ENCODE data around the gene CANX.

- TF ChIP-seq CTCF (IDR thresholded peaks at IDR 0.05; ENCODE audit: low read length) (no peak), EZH2 (IDR thresholded peaks at IDR 0.05; ENCODE audit: borderline replicate concordance, low read length) (no peak)
These were observed 61.1 kb downstream of the CANX start for GRCh38 chr5:179759581-179760551.

Measured in OCI-LY1 (cell line).